KOPT-K1 (cell line): ENCODE results near the gene PGLYRP3.
"Not testable (repeated sequence)": the region's sequence is repeated elsewhere in the genome, so short reads cannot be mapped to it uniquely, and the experiment has no call there.

ENCODE experiments used
- H3K27ac ChIP-seq: fragments of 200-600 bp; sonication (generic); 2 replicates; pipeline ENCODE4 v1.5.1; 2016; ENCODE audit warnings: antibody characterized with exemption, mild to moderate bottlenecking, low read depth, low read length; ENCODE audit not compliant: poor library complexity, severe bottlenecking
- H3K36me3 ChIP-seq: fragments of 200-600 bp; sonication (generic); 2 replicates; pipeline ENCODE4 v1.5.1; 2017; ENCODE audit warnings: antibody characterized with exemption, mild to moderate bottlenecking, low read length, moderate library complexity; ENCODE audit not compliant: insufficient read depth
- H3K9me3 ChIP-seq: fragments of 200-600 bp; sonication (generic); 2 replicates; pipeline ENCODE4 v1.5.1; 2017; ENCODE audit warnings: antibody characterized with exemption, low read length, mild to moderate bottlenecking; ENCODE audit not compliant: insufficient read depth, poor library complexity, severe bottlenecking

Gene PGLYRP3

GRCh38 chr1:153353226-153353947 is 40.6 kb upstream of the PGLYRP3 start:
- Histone ChIP-seq H3K9me3 (no peaks in the 10 kb centered on the region), H3K27ac (no peak overlapping the region), H3K36me3 (no peaks in the 10 kb centered on the region)

GRCh38 chr1:153352523-153352922 is 39.8 kb upstream of the PGLYRP3 start:
- no peaks in the 10 kb centered on the region for H3K9me3 ChIP-seq
- H3K36me3 ChIP-seq, result no peaks in the 10 kb centered on the region
- no peak overlapping the region for H3K27ac ChIP-seq

GRCh38 chr1:153350321-153350957 is 37.7 kb upstream of the PGLYRP3 start:
- H3K27ac ChIP-seq, result no peak overlapping the region
- H3K9me3 ChIP-seq, result no peaks in the 10 kb centered on the region
- H3K36me3 ChIP-seq, result no peaks in the 10 kb centered on the region

- H3K9me3 ChIP-seq, result no peaks in the 10 kb centered on the region
- H3K36me3 ChIP-seq, result no peaks in the 10 kb centered on the region
- no peak overlapping the region for H3K27ac ChIP-seq
Observed at GRCh38 chr1:153349363-153350320, 36.9 kb upstream of the PGLYRP3 start.

GRCh38 chr1:153348511-153349362 is 36.0 kb upstream of the PGLYRP3 start, which contains the start of gene PGLYRP4:
Gene PGLYRP4 (minus strand): TSS chr1:153348841. CDS start chr1:153347932, 909 bp downstream.
- H3K27ac ChIP-seq, result no peak within 1 kb of the TSS
- H3K36me3 ChIP-seq, result no peaks in the 10 kb centered on the region
- no peaks in the 10 kb centered on the region for H3K9me3 ChIP-seq

GRCh38 chr1:153347856-153348255 is 35.1 kb upstream of the PGLYRP3 start:
- Histone ChIP-seq H3K9me3 (no peaks in the 10 kb centered on the region), H3K27ac (no peak overlapping the region), H3K36me3 (no peaks in the 10 kb centered on the region)

- H3K9me3 ChIP-seq, H3K27ac ChIP-seq, H3K36me3 ChIP-seq: not testable (repeated sequence)
Observed at GRCh38 chr1:153347049-153347448, 34.3 kb upstream of the PGLYRP3 start.

GRCh38 chr1:153346077-153346723 is 33.4 kb upstream of the PGLYRP3 start:
- no peak overlapping the region for H3K27ac ChIP-seq
- H3K36me3 ChIP-seq, result no peaks in the 10 kb centered on the region
- no peaks in the 10 kb centered on the region for H3K9me3 ChIP-seq

GRCh38 chr1:153345187-153346076 is 32.7 kb upstream of the PGLYRP3 start:
- H3K9me3 ChIP-seq, result no peaks in the 10 kb centered on the region
- no peaks in the 10 kb centered on the region for H3K36me3 ChIP-seq
- H3K27ac ChIP-seq, result no peak overlapping the region

GRCh38 chr1:153344718-153345025 is 31.9 kb upstream of the PGLYRP3 start:
- Histone ChIP-seq H3K9me3 (no peaks in the 10 kb centered on the region), H3K27ac (peak overlapping the region; percentile 46), H3K36me3 (no peaks in the 10 kb centered on the region)

GRCh38 chr1:153343811-153344717 is 31.3 kb upstream of the PGLYRP3 start:
- Histone ChIP-seq H3K27ac (peak overlapping the region; percentile 46), H3K9me3 (no peaks in the 10 kb centered on the region), H3K36me3 (no peaks in the 10 kb centered on the region)

GRCh38 chr1:153343040-153343681 is 30.4 kb upstream of the PGLYRP3 start:
- Histone ChIP-seq H3K27ac (peak overlapping the region; percentile 32), H3K36me3 (no peaks in the 10 kb centered on the region), H3K9me3 (no peaks in the 10 kb centered on the region)
